Stimulated activated CD4-positive, alpha-beta T cell treated with anti-CD3 and anti-CD28 coated beads, TNF-alpha, amount 100 ng/mL, for 24 hours (primary cell): Measurements from ENCODE around the gene DMRTC2.

Experiments
- DNase-seq, 3 experiments: peaks; one replicate each; pipeline ENCODE4 v3.0.0-alpha.2; 2020; ENCODE audit warnings: low read depth in 3 of 3

The DMRTC2 gene

GRCh38 chr19:41890936-41891335 lies 46.1 kb downstream of the DMRTC2 start:
- DNase-seq, result no peak

- no peak for DNase-seq
Measured at GRCh38 chr19:41892173-41892902, 47.5 kb downstream of the DMRTC2 start.

GRCh38 chr19:41893899-41894298 lies 49.1 kb downstream of the DMRTC2 start:
- DNase-seq, result no peak

- no peak for DNase-seq
Measured at GRCh38 chr19:41894350-41894749, 49.5 kb downstream of the DMRTC2 start.

GRCh38 chr19:41895745-41896580 lies 51.1 kb downstream of the DMRTC2 start:
- no peak for DNase-seq

GRCh38 chr19:41896581-41896942 lies 51.7 kb downstream of the DMRTC2 start:
- no peak for DNase-seq

- no peak for DNase-seq
Measured at GRCh38 chr19:41897181-41897580, 52.3 kb downstream of the DMRTC2 start.

- DNase-seq, result no peak
Measured at GRCh38 chr19:41897820-41898219, 53.0 kb downstream of the DMRTC2 start.

- DNase-seq, result no peak
Measured at GRCh38 chr19:41898235-41898634, 53.4 kb downstream of the DMRTC2 start.
